Measurements from ENCODE around the gene PODN. TPM values are rescaled to one million over a fixed set of nuclear protein-coding genes. Genes with fewer than 3 reads are reported as not detected.

PODN gene
- total RNA-seq, 1 donor from 2014 or later: 222 TPM

Other genes with a start within 250 kb of the PODN start
- gene ZYG11A, start 219.5 kb upstream of the PODN start, total RNA-seq: 0.09 TPM
- gene ECHDC2, start 140.5 kb upstream of the PODN start, total RNA-seq: 233 TPM
- gene SCP2, start 134.9 kb upstream of the PODN start, total RNA-seq: 109 TPM
- gene SLC1A7, start 80.4 kb downstream of the PODN start, total RNA-seq: 0.89 TPM
- gene CPT2, start 134.6 kb downstream of the PODN start, total RNA-seq: 10.1 TPM
- gene CZIB, start 158.4 kb downstream of the PODN start, total RNA-seq: 71.6 TPM
- 31.7 TPM for gene MAGOH, start 176.3 kb downstream of the PODN start, total RNA-seq

Data from sciatic nerve (tissue), 1 donor.